ENCODE data around the gene MARK2. TPM values are rescaled to one million over a fixed set of nuclear protein-coding genes. Genes with fewer than 3 reads are reported as not detected.
A peak's percentile ranks its signal among the peaks of the same experiment; 100 is the strongest.
"Not testable (repeated sequence)": the region's sequence is repeated elsewhere in the genome, so short reads cannot be mapped to it uniquely, and the experiment has no call there.

MARK2 gene
- polyA plus RNA-seq, 1 donor, result 38.0 TPM

DNA sequence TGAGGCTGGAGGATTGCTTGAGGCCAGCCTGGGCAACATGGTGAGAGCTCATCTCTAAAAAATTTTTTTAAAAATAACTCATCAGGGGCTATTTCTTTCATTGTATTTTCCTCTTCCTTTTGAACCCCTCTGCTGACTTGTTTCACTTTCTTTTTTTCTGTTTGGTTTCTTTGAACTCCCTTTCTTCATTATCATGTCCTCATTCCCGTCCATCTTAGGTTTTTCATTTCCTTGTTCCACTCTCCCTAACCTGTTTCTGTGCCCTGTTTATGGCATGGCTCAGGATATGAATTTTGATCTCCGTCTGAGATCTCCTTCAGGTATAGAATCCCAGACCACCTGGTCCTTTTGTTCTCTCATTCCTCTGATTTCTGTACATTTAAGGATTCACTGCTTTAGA is 12.5 kb downstream of the MARK2 start:
- no peak for DNase-seq

DNA sequence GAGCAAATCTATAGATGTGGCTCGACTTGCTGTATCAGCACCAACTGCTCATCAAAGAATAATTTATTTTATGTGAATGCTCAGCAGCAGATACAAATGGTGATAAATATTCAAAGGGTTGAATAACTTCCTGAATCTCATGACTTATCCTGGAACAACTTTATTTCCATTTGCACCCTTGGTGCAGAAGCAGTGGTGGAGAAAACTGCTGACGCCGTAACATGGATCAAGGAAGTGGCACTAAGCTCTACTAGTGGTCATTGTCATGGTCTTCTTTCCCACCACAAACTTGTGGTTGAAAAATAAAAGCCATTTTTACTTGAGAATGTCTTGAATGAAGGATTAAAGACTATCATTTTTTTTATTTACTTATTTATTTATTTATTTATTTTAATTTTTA is 14.6 kb downstream of the MARK2 start:
- DNase-seq, result no peak

DNA sequence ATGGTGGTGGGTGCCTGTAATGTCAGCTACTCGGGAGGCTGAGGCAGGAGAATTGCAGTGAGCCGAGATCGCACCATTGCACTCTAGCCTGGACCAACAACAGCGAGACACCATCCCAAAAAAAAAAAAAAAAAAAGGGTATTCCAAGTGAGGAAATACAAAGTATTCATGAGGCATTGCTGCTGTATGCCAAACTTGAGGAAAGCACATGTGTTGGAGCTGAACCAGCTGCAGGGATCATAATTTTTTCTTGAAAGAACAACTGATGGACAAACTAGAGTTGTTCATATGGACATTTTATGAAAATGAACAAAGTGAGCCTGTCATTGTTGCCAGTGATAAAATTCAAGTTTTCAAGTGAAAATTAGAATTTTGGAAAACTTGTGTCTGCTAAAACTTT is 15.8 kb downstream of the MARK2 start:
- DNase-seq, result no peak

GRCh38 chr11:63855975-63856374 is 17.1 kb downstream of the MARK2 start:
- no peak for DNase-seq

GRCh38 chr11:63858628-63859550 is 20.0 kb downstream of the MARK2 start:
- no peak for DNase-seq

DNA sequence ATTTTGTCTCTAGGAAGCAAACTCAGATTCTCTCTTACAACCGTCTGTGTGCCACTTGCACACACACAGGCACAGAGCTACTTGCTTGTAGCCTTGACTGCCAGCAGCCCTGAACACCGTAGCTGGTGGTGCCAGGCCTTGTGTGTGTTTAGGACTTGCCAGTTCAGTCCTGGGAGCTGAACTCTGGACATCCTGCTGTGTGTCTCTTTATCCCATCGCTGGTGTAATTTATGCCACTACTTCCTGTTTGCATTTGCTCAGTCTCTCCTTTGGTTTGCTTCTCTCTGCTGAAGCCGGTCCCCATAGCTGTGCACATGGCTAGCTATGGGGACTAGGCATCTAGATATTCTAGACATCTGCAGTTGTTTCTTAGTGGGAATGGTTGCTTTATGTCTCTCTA is 24.0 kb downstream of the MARK2 start:
- no peak for DNase-seq

DNA sequence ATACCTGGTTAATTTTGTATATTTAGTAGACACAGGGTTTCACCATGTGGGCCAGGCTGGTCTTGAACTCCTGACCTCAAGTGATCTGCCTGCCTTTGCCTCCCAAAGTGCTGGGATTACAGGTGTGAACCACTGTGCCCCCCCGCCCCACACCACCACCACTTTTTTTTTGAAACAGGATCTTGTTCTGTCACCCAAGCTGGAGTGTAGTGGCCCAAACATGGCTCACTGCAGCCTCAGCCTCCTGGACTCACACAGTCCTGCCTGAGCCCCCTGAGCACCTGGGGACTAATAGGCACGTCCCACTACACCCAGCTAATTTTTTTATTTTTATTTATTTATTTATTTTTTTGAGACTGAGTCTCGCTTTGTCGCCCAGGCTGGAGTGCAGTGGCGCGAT is 24.7 kb downstream of the MARK2 start:
- not testable (repeated sequence) for DNase-seq

GRCh38 chr11:63866211-63866610 is 27.3 kb downstream of the MARK2 start:
- DNase-seq, result no peak

- no peak for DNase-seq
Observed at GRCh38 chr11:63867511-63867910, 28.6 kb downstream of the MARK2 start.

- no peak for DNase-seq
Observed at GRCh38 chr11:63868399-63869064, 29.6 kb downstream of the MARK2 start.

DNA sequence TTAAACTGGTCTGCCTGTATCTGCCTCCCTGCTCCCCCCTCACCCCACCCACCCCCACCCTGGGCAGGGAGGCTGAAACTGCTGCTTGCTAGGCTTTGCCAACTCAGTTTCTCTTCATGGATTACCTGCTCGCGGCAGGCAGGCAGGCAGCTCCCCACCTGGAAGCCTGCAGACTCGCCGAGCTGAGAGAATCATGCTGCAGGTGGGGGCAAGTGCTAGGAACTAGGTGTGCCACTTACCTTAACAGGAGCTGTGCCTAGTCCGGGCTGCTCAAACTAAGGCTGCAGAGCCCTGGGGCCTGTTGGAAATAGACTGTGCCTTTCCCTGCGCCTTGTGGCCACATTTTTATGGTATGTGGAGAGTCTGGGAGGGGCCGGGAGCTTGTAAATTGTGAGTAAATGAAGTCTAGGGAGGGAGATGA is 30.3 kb downstream of the MARK2 start:
- no peak for DNase-seq

GRCh38 chr11:63869683-63870082 is 30.8 kb downstream of the MARK2 start:
- DNase-seq, result no peak

DNA sequence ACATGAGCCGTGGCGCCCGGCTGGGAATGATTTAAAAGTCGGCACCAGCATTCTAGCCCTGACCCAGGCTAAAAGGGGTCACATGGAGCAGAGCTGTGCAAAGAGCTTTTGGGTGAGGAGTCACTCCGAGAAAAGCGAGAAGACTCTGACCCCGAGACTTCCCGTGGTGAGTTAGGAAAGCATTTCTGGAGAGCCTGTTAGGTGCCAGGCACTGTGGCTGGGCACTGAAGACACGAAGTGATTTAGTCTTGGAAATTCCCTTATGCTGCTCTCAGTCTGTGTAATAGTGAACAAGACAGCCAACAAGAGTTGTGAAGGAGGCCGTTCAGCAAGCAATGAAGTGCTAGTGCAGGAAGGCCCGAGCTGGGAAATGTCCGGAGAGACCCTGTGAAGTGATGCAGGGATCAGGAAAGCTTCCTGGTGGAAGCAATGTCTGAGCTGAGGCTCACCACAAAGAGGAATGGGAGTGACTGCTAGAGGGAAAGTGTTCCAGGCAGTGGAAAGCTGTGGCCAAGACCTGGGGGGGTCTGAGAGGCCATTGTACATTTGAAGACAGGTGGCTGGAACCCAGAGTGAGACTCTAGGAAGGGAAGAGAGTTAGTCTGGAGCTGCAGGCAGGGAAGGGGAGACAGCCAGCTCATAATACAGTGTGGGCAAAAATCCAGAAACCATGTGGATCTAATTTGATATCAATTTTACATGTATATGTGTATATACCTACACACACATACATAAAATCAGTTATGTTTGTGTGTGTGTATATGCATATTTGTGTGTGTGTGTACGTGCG is 31.6 kb downstream of the MARK2 start:
- no peak for DNase-seq

DNA sequence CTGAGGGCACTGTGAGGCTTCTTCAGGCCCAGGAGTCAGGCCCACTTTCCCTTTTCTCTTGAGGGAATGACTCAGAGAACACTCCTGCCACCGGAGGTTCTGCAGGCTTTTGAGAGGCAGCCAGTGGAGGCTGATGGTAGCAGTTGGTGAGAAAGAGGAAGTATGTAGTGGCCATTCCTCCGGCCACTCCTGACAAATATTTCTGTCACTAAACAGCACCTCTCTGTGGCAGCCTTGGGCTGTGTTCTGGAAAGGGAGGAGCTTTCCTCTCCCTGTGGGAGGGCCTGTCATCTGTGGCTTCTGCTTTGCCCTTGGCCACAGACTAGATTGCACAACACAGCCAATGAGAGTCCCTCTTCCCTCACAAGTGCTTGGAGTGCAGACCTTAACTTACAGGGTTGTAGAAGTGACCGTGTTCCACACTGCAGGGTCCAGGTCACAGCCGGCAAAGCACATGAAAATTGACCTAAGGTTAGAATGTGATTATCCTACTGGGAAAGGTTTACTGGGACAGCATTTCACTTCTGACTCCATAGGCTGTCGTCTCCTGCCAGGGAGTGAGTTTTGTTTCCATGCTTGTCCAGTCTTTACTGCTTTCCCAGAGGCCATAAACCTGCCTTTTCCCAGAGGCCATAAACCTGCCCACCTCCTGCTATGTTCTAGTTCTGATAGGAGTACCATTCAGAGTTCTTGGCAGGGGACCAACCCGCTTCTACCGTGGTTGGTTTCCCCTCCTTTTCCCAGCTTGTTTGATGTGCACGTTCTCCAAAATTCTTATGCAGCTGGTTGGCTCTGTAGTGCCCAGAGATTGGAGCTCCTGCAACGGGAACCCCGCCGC is 33.3 kb downstream of the MARK2 start:
- peak; percentile 70 for DNase-seq

GRCh38 chr11:63872800-63873197 is 33.9 kb downstream of the MARK2 start:
- DNase-seq, result no peak

- no peak for DNase-seq
Observed at GRCh38 chr11:63873311-63873710, 34.4 kb downstream of the MARK2 start.

GRCh38 chr11:63874511-63874910 is 35.6 kb downstream of the MARK2 start:
- DNase-seq, result no peak

DNA sequence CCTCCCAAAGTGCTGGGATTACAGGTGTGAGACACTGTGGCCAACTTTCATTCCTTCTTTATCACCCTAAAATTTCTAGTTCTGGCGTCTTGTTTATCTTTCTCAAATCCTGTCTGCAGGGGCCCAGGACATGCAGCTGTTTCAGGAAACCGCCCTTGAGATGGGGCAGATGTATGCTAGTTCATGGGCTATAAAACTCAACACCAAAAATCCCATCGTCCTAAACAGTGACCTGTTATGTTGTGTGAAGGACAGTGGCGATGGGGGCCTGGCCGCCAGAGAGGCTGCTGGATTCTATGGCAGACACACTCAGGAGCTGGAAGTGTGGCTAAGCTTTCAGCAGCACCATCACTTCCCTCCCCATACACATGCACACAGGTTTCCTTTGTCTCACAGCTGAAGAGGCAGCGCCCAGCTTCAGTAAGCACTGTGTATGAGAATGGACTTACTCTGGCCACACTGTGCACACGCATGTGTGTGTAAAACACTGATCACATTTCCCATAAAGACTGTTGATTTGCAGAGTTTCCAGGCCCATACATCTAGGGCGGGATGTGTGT is 36.7 kb downstream of the MARK2 start:
- no peak for DNase-seq

GRCh38 chr11:63876616-63877015 is 37.7 kb downstream of the MARK2 start:
- no peak for DNase-seq

GRCh38 chr11:63877658-63878241 is 38.8 kb downstream of the MARK2 start:
- no peak for DNase-seq
